SK-N-DZ (cell line): ENCODE measurements around the gene MYO3B. TPM values are rescaled to one million over a fixed set of nuclear protein-coding genes. Genes with fewer than 3 reads are reported as not detected.

Experiments
- DNase-seq: peaks from one replicate; pipeline ENCODE4 v3.0.0-alpha.2; 2015; ENCODE audit warnings: low spot score
- polyA plus RNA-seq, 2 experiments: library from polyadenylated mRNA; depleted of rRNA; stranded (reverse); fragments of >200 nt; gene quantifications; 2 replicates each; pipeline ENCODE4 v1.2.3, GENCODE V29; 2014

MYO3B gene, protein sequence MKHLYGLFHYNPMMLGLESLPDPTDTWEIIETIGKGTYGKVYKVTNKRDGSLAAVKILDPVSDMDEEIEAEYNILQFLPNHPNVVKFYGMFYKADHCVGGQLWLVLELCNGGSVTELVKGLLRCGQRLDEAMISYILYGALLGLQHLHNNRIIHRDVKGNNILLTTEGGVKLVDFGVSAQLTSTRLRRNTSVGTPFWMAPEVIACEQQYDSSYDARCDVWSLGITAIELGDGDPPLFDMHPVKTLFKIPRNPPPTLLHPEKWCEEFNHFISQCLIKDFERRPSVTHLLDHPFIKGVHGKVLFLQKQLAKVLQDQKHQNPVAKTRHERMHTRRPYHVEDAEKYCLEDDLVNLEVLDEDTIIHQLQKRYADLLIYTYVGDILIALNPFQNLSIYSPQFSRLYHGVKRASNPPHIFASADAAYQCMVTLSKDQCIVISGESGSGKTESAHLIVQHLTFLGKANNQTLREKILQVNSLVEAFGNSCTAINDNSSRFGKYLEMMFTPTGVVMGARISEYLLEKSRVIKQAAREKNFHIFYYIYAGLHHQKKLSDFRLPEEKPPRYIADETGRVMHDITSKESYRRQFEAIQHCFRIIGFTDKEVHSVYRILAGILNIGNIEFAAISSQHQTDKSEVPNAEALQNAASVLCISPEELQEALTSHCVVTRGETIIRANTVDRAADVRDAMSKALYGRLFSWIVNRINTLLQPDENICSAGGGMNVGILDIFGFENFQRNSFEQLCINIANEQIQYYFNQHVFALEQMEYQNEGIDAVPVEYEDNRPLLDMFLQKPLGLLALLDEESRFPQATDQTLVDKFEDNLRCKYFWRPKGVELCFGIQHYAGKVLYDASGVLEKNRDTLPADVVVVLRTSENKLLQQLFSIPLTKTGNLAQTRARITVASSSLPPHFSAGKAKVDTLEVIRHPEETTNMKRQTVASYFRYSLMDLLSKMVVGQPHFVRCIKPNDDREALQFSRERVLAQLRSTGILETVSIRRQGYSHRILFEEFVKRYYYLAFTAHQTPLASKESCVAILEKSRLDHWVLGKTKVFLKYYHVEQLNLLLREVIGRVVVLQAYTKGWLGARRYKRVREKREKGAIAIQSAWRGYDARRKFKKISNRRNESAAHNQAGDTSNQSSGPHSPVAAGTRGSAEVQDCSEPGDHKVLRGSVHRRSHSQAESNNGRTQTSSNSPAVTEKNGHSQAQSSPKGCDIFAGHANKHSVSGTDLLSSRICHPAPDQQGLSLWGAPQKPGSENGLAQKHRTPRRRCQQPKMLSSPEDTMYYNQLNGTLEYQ (N-terminal part only)
- polyA plus RNA-seq (2014; cell fraction: cytosol; rRNA removed) = not detected in 2 replicates
- polyA plus RNA-seq (2014; cell fraction: nucleus; rRNA removed) = not detected in 2 replicates

DNA sequence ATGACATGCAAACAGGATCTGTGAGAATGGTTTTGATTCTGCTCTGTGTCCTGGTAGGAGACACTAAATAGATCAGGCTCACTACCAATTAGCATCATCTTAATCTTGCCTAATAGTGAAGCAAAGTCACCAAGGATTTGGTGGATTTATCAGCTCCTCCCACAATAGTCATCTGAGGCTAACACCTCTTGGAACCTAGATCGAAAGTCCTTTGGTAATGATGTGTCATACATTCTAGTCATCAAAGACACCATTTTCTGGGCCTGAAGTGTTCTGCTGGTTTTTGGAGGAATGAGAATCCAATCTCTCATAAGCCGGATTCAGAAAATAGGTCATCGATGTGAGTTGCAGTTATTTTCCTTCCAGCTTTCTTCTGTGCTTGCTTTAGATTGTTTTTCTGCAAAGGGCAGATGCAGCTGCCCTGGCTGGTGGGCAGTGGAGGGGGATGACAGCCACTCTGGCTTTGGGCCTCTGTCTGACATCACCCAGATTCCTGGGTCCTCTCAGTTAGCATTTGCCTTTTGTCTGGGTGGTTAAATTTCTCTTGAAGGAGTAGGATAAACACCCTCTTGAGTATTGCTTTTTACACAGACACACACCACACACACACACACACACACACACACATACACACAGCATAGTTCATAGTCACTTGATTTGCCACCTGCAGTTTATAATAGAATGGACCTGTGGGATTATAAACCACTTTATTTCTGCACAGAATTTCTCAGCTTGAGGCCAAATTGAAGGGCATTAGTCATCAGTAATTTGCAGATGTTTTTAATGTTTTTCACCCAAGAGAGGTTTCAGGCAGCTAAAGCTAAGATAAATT, at the start of gene MYO3B:
Gene MYO3B (plus strand): TSS at position 198 of the 832 bp plus-strand sequence. CDS start 141 bp downstream, at position 339.
- no peak for DNase-seq

DNA sequence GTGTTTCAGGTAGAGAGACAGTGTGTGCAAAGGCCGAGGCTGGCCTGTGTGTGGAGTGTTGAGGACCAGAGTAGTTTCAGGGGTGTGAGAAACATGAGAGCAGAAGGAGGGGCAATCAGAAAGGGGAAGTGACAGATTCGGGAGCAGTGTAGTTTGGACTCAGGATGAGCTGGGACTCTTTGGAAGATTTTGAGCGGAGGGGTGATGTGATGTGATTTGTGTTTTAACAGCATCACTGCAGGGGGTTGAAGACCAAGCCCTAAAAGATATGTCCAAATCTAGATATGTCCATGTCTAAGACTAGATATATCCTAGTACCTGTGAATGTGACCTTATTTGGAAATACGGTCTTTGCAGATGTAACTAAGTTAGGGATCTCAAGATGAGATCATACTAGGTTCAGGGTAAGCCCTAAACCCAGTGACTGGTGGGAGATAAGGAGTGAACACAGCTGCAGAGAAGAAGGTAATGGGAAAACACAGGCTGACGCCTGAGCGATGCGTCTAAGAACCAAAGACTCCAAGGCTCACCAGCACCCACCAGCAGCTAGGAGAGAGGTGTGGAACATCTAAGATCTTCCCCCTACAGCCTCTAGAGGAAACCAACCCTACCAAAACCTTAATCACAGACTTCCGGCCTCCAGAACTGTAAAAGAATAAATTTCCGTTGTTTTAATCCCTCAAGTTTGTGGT, 38.5 kb upstream of the MYO3B start:
- DNase-seq = no peak

DNA sequence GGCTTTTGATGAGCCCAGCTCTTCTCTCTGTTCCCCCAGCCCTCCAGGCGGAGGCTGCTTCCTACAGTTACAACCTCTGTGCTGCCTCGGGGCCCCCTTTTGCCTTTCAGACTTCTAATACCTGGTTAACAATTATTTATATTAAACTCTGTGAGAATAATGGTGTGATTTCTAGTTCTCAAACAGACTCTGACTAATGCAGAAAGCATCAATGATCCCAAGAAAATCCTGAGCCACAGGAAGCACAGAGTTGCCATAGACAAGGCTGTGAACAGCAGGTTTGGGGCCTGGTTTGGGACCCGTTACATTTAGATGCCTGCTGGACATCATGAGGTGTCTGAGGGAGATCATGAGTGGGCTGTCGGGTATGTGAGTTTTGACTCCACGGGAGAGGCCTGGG, 37.4 kb upstream of the MYO3B start:
- DNase-seq = no peak

DNA sequence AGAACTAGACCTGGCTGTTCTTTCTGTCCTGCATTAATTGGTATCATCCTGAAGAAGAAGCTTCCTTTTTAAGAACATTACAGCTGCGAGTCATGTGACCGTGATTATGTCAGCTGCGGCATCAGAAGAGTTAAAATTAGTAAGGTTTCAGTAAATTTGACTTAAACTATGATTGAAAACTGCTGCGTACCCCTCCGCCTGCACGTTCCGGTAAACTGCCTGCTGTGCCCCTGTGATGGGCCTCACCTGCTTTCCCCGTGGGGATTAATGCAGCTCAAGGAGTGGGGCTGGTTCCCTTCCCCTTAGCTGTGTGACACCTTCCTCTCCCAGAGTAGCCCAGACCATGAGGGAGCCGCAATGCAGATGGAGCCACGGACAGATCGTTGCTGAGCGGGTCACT, 36.1 kb upstream of the MYO3B start:
- DNase-seq = no peak

DNA sequence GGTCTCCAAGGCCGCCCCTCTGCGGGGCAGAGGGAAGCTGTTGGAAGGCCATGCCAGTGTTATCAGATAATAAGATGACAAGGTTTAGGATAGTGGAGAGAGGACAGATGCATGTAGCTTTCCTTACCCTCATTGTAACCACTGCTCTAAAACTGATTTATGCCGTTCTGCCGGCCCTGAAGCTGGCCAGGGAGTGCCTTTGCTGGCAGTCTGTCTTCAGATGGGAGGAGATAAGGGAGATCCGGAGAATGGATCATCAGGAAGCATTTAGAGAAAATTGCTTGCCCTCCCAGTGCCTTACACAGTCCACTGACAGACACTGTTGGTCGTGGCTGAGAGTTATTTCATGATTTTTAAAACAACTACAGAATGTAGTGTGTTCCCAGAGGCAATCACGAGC, 35.4 kb upstream of the MYO3B start:
- peak; percentile 13 for DNase-seq

DNA sequence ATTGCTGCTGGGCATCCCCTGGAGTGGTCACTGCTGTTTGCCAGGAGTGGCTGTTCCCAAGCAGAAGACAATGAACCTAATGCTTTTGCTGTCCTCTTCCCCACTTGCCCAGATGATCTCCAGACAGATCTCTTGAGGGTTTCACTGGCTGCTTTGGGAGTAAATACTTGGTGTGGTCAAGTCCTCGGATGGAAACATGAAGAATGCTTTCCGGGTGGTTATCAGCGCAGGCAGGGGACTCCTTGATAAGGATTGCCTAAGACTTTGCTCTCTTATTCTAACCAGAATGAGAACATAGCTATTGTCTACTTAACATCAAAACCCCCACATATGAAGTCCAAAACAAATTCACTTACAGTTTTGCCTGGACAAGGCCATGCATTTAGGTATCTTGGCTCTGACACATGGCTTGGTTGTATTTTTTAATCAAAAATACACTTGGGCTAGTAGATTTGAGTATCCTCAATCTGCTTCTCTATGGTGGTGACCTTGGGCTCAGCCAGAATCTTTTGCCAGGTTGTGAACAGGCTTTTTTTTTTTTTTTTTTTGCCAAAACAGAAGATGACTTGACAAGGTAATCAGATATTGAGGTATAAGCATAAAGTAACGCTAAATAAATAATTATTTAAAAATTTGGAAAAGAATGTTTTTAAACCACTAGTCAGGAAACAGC, 34.8 kb upstream of the MYO3B start:
- no peak for DNase-seq

DNA sequence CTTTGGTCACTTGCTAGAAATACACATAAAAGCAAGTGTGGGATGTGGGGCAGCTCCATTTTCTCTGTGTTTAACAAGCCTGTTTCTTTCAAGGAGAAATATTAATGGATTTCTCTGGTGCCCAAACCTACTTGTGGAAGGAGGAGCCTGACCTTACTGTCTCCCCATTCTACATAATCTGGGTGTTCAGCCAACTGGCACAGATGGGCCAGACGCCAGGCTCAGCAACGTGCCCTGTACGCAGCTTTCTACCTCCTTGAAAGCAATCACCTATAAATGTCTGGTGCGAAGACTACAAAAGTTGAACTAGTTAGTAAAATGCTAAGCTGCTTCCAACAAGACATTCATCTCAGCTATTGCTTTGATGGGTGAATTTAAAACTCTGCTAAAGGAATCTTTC, 33.2 kb upstream of the MYO3B start:
- DNase-seq = no peak

DNA sequence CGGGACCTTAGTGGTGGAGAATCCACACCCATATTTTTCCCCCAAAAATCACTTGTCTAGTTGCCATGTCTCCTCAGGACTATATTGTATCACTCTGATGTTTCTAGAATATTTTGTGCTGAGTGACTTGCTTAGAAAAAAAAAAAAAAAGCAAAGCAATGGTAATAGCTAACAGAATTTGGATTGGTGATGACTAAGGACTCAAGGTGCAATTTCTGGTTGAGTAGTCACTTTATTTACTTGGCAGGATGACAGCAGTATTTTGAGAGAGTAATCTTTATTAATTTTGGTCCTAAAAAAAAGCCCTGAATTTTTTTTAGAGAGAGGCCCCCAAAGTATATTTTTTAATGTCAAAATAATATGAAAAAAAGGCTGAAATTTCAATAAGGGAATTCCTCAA, 32.8 kb upstream of the MYO3B start:
- no peak for DNase-seq

DNA sequence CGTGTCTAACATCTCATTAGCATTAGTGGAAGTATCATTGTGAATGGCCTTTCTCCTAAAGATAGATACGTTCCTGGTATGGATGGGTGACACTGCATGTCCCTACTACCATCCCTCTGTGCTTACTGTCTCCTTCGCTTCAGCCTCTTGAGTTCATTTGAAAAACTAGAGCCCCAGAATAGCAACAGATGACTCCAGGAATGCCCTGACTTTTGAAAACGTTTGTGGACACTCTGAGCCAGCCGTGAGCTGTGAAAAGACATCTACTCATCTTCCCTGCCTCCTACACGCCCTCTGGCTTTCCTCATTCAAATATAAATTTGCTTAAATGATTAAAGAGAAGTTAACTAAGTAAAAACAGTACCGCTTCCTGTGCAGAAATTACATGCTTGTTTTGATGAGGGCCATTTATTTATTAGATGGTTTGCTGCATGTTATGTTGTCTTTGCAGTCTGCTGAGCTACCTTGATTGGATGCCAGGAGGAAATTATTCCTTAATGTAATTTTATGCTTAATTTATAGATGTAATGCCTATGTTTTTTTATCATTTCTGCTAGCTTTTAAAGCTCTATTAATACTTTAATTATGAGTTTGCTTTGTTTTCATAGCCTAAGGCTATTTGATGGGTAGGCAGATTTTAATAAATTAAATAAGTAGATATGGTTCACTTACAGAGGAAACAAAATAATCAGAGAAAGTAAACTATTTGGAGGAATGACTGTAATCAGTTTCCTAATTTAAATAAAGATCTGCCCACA, 32.1 kb upstream of the MYO3B start:
- DNase-seq = no peak

DNA sequence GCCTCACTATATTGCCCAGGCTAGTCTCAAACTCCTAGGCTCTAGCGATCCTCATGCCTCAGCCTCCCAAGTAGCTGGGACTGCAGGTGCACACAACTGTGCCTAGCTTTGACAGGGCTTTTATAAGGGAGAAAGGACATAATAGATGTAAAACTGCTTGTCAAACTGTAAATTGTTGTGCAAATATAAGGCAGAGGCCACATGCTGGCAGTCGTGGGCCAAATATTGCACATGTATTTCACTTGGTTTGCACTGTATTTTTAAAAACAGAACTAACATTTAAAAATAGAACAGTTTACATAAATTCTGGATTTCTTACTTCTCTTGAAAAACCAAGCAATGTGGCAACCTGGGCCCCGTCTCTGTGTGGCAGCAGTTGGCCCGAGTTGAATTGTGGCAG, 31.2 kb upstream of the MYO3B start:
- DNase-seq = no peak

DNA sequence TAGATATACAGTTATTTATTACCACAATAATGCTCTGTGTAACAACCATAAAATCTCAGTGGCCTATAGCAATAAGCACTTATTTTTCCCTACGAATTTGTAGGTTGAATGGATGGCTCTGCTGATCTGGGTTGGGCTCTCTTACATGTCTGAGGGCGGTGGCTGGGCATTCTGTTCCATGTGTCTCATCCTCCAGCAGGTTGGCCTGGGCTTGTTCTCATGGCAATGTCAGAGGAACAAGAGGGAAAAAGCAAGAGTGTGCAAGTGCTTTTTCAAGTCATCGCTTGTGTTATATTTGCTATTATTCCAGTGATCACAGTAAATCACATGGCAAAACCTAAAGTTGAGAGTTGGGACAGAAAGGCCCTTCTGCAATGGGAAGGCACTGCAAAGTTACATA, 30.4 kb upstream of the MYO3B start:
- no peak for DNase-seq

DNA sequence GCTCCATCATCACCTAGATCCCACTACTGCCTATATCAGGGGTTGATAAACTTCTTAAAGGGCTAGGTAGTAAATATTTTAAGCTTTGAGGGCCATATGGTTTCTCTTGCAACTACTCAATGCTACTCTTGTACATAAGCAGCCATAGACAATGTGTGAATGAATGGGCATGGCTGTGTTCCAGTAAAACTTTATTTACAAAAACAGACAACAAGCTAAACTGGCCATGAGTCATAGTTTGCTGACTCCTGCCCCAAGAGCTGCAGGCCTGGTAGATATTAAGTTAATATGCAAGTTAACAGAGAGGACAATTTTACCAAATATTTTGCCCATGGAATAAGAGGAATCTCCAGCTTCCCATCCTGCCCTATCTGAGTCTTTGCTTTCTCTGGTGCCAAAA, 29.8 kb upstream of the MYO3B start:
- no peak for DNase-seq

DNA sequence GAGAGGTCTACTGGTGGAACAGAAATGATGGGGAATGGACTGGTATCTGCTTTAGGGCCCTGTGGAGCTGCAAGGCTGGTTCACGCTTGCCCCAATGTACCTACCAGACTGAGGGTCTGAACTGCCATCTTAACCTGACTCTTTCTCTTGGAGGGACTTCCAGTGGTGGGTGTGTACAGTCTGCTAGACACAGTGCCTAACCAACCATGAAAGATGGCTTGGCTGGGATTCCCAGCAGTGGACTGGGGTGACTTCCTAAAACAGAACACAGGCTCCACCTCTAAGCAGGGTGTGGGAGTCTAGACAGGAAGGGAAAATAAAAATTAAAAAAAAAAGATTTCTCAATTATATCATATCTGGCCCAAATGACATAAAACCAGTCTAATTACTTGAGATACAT, 25.5 kb upstream of the MYO3B start:
- DNase-seq = no peak

DNA sequence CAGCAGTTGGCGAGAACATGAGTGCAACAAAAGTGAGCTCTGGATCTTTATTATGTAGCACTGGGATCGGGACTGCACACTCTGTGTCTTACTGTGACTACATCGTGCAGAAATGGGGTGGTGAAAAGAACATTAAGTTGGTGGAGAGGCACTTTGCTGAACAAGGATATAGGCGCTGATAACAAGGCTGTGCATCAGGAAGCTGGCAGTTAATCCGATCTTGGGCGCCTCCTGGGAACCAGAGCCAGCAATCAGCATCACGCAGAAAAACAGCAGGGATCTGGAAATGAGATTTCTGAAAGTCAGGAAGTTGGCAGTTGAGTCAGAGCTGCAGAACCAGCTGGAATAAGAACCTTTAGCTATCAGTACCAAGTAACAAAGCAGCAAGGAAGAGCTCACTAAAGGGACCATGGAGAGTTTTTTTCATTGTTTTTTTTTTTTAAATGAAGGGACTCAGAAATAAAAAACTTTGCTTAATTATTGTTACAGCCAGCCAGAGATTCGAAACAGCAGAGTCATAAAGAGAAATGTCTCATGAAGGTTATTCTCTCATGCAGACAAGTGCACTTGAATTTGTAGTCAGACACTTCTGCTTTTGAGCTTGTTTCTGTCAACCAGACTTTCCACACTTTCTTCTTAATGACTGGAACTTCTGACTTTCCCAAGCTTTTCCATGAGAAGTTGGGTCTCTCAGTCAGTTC, 22.8 kb upstream of the MYO3B start:
- DNase-seq = peak; percentile 54

DNA sequence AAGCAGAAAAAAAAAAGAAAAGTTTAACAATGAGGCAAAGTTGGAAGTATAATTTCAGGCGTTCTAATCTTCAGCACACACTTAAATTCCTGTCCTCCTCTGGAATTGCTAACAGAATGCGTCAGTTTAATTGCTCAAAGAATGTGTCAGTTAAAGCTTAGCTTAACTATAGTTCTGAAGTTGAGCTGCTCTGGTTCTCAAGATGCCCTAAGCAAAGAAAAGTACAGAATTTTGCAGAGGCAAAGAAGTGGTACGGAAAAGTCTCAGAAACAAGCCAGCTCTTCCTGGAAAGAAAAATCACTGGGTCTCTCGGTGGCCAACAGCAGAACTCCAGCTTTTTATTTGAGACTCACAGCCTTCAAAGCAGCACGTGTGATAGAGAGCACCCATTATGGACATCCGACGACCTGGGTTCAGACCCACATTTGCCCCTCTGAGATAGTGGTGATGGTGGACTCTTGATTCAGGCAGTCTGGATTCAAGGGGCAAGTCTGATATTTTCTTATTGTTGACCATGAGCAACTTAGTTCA, 22.2 kb upstream of the MYO3B start:
- no peak for DNase-seq

DNA sequence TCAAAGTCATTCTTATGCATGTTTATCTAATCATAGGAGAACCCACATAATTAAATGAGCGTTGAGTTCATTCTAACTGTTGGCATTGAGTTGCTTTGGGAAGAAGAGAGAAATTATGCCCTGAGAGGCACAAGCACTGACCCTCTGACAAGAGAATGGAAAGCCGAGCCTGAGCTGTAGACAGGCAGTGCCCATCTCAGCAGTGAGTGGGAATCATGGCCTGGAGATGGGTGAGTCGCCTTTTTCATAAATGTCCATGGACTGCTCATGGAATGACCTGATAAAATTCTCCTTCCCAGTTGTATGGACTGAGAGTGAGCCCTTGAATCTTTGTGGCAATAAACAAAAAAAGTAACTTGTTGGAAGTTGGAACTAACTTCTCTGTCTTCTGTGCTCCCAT, 21.4 kb upstream of the MYO3B start:
- DNase-seq = no peak

DNA sequence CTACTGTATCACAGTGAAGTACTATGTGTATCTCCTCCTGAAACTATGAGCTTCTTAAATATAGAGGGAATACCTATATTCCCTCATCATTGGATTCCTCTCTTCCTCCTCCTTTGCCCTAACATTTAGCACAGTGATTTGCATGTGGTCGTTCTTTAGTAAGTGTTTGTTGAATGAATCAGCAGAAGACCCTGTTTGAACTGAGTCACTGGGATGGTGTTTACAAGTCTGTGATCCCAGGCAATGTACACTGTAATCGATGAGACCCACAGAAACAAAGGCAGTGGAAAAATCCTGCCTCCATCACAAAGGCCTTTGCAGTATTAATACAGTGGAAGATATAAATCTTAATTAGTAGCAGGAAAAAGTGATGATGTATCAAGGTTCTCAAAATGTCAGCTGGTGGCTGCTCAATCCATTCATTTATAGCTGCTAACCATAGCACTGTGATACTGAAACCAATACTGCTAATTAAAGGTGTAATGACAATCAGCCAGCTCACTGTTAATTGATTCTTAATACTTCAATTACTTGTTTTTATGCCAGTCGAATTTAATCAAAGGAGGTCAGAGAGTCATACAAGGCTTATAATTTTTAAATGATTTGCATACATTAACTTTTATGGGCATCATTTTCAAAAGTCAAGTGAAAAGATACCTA, 20.8 kb upstream of the MYO3B start:
- no peak for DNase-seq
